GM21447 (cell line): Measurements from ENCODE around the gene TNS3.

Experiments
- ATAC-seq: cut with Tn5 transposase; IDR thresholded peaks from one replicate; pipeline ENCODE4 v1.9.1; 2021; ENCODE audit not compliant: unreplicated experiment

The TNS3 gene

DNA sequence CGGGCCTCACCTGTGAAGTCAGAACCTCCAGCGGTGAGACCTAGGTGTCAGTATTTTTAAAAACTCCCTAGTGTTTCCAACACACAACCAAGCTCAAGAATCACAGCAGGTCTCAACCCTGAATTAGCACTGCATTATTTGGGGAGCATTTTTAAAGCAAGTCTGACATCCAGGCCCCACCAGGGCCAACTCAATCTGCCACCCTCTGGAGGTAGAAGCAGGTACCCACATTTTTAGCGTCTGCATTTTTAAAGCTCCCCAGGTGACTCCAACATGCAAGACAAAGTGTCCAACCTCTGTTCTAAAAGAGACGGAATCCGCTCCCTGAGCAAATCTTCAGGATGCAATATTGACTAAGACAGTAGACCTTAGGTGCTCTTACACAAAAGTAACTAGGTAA is 225.7 kb downstream of the TNS3 start:
- ATAC-seq = no peak

DNA sequence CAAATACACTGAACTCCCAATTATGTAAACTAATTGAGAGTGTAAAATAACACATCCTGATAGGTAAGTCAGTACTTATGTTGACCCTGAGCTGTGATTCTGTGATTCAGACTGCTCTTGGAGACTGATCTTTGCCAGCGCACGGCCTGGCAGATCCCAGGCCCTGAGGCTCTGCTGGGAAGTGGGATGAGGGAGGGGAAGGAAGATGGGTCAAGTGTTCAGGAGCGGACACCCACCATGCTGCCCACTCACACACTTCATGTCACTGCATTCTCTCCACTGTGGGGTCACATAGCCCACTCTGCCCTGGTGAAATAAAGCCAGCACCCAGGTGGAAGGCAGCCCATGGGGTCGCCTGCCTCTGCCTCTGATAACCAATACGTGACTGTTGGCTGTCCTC is 226.2 kb downstream of the TNS3 start:
- ATAC-seq = no peak

DNA sequence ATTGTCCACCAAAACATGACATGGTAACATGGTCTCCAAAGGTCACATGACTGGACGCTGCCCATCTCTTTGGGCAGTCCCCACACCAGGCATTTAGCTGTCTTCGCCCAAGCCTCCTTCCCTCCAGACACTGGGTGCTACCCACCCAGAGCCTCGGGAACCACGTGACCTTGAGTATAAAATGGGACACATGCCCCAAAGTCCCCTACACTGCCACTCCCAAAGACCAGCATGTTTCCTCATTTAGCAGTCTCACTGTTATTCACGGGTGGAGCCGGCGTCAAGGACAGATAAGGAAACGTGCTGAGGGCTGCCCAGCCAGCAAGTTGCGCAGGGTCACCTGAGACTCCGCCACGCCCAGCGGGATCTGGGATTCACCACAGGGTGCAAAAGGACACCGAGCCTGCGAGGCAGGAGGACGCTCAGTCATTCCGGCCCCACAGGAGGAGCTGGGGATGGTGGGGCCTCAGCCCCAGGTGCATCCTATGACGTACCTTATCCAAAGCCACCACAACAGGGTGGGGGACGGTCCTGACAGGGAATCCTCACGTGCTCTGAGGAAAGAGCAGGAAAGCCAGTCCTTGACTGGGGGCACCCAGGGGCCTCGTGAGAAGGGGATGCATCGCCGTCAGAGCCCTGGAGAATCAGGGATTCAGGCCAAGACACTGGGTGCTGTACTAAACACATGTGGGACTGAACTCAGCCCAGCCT is 226.9 kb downstream of the TNS3 start:
- no peak for ATAC-seq

DNA sequence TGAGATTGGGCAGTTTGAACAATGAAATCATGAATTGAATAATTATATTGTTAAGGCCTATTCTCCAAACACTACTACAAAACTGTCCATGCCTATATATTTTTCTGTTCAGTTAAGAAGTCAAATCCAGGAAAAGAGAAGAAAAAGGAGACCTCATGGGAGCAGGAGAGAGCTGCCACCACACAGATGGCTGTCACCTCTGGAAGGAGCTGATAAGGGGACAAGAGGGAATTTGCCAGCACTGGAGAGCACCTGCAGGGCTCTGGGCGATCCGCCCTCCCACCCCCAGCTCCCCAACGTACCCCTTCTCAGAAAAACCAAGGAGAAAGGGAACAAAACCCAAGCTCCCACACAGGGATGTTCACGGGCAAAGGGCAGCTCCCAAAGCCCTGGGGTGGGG is 227.8 kb downstream of the TNS3 start:
- no peak for ATAC-seq

DNA sequence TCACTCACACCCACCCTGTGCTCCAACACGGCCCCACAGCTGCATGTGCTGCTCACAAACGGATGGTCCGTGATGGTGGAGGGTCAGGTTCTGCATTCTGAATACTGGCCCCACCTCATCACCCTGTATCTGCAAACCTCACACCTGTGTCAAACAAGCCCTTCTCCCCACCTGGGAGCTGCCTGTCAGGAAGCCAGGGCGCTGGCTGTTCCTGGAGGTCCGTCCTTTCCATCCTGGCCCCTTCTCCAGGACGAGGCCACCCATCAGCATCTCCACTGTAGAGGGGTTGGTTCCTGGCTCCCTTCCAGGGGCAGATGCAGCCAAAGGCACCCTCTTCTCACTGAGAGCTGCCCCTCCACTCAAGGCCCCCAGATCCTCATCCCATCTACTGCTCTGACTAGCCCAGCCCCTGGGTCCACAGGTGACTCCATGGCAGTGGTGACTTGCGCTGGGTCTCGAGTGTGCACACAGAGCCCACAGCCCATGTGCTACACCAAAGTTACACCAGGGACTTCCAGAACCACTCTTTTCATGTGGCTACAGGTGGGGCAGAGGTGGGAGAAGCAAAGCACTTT is 229.4 kb downstream of the TNS3 start:
- ATAC-seq = no peak

DNA sequence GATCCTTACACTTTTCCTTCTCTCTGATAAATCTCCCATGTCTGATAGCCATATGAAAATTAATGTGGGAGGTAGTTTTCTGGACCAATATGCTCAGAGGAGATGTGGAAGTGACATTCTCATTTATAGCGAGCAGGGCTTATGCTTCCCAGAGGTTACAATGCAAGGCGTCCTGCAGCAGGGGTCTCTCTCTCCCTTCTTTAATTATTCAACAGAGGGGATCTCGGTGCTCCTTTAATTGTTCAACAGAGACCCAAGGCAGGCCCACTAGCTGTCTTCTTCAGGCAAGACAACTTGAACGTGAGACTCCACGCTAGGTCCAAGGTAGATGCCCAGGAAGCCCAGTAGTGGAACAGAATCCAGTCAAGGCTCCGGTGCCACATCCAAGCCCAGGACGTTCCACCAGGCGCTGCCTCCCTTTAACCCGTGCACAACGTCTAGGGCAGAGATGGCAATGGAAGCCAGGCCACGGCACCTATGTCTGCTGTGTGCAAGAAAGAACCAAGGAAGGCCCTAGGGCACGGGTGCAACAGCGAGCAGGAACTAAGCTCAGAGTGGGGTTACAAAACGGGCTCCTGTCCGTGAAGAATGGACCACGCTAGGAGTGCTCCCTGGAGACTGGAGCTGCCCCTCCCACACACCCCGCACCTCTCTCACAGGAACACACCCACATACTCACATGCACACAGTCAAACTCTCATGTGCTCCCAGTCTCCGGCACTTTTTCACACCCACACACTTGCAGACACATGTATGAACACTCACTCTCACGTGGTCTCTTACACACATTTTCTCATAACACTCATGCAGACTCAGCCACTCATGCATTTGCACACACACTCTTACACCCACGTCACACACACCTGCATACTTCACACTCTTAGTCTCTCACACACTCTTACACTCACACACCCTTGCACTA is 230.4 kb downstream of the TNS3 start:
- no peak for ATAC-seq

DNA sequence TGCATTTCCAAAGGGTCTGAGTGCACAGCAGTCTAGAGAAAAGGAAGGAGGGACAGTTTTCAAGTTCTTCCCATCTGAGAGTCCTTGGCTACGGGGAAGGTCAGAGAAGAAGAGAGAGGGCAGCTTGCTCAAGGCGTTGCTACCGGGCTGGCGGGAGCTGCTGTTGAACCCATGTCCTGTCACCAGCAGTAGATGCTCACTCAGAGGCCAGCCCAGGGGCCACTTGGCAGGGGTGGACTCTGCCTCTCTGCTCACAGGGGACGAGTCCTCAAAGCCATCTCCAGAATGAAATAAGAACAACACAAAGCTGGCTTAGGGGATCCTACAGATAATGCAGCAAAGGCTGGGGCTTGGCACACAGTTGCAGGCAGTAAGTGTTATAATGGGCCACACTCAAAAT is 231.5 kb downstream of the TNS3 start:
- ATAC-seq = no peak

DNA sequence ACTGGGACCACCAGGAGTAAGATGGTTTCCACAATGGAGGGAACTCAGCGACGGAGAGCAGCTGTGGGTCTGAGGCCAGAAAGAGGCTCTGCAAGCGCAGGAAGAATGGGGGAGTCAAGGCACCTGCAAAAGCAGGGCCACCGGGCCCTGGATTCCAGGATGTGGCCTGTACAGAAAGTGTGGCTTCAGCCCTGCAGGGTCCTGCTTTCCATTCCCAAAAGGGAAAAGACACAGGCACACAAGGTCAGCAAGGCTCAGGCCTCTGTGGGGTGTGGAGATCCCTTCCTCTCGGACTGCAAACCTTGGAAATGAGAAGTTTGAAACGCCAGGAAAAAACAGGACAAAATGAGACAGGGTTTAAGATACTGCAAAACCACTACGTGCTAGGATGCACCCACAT is 232.5 kb downstream of the TNS3 start:
- ATAC-seq = no peak

DNA sequence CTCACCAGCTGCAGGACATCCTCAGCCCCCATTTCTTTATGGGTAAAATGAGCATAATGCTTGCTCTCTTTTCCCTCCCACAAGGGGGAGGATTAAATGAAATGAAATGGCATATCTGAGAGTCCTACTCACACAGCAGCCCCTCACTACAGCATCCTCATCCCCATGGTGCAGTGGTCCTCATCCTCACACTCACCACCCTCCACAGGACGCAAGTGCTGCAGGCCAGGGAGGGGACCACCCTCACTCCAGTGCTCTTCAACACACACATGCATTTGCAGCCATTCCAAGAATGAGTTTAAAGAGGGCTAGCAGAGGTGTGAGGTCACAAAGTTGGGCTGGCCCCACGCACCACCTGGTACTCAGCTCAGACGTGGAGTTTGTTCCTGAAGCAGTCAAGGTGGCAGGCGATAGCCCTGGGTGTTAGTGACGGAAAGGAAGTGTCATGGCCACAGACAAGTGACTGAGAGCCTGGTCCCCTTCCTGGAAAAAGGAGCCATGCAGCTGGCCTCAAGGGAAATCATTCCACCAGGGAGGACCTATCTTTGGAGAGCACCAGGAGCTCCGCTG is 234.0 kb downstream of the TNS3 start:
- ATAC-seq = no peak

DNA sequence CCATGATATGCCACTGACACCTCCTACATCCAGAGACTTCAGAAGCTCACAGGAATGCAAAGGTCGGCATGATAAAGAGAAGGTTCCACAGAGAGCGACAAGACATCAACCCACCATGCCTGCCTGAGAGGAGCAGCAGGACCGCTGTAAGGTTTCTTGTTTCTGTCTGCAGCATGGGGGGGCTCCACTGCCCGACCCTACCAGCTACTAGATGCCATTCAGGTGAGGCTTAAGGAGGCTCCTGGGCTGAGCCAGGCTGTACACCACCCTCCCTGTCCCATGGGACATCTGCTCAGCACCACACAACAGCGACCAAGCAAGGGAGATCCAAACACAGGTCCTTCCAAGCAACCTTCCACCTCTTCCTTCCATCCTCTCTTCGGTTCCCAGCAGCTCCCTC is 234.6 kb downstream of the TNS3 start:
- ATAC-seq = no peak

DNA sequence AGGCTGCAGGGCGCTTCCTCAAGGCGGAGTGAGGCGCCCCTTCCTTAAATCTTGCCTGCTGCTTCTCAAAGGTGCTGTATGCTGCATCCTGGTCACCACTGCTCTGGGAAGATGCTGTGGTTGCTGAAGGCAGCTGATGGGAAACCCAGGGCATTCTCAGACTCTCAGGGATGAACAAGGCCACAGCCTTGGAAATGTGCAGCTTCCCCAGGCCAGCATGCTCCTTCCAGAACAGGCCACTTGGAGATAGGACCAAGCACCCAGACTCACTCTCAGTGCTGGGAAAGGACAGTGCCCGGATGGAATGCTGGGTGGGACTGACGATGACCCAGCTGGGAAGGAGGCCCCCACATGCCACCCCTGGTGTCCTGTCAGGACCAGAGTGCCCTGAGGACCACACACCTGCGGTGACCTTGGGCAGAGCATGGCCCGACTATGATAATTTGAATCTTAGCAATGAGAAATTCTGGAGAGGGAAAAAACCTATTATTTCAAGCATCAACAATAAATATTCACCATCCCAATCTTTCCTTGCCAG is 235.5 kb downstream of the TNS3 start:
- no peak for ATAC-seq

DNA sequence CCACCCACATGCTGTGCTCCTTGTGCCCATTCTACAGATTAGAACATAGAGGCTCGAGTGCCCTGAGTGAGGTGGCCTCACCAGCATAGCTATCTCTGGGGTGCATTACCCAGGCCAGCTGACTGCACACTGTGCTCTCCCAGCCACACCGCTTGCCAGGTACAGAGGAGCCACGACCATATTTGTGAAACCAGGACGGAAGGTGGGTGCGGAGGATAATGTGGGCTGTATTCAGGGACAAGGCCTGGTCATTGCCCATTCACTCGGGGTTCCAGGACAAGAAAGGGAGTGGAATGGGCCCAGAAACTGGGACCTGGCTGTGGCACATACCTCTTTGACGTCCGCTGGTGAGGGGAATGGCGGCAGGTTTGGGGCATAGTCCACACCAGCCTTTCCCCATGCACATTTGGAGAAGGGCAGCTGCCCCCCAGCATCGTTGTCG is 236.0 kb downstream of the TNS3 start:
- no peak for ATAC-seq

DNA sequence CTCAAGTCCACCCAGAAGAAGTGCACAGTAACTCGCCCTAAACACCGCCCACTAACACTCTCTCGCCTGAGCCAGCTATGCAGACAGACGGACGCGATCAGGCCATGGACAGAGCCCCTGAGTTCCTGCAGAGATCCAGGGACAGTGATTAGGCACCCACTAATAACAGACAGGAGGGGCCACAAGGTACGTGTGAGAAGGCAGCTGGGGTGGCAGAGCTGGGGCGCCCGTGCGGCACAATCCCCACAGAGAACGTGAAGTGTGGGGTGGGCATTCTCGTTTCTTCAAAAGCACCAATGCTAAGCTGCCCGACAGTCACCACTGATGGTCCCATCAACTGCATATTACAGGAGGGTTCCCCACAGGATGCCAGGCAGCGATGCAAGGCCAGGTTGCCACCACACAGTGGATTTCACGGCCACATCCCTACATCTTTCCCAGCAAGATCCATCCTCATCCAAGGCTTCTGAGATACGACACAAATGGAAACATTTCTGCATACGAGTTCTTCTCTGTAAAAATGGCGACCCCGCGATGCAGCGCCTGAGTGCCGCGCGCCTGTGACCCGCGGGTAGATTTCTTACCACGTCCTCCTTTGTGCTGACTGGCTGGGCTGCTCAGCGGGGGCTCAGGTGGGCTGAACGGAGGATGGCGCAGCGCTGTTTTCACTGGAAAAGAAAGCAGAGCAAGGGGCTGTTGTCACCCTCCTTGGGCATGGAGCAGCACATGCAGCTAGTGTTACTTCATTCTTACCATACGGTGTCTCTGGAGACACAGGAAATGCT is 237.5 kb downstream of the TNS3 start:
- ATAC-seq = no peak

DNA sequence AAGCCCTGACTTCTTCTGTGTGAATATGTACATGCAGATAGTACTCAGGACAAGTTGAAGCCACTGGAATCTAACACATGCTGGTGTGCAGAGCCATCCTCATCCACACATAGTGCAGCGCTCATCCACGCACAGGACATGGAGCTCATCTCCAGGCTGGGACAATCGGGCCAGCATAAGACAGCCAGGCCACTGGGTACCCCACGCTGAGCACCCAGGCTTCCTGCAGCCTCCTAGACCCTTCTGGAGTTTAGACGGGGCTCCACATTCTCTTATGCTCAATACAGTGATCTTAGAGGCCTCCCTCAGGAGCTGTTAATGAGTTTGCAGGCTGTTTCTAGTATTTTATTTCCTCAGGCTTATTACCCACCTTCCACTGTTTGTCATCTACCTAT is 238.9 kb downstream of the TNS3 start:
- ATAC-seq = no peak

DNA sequence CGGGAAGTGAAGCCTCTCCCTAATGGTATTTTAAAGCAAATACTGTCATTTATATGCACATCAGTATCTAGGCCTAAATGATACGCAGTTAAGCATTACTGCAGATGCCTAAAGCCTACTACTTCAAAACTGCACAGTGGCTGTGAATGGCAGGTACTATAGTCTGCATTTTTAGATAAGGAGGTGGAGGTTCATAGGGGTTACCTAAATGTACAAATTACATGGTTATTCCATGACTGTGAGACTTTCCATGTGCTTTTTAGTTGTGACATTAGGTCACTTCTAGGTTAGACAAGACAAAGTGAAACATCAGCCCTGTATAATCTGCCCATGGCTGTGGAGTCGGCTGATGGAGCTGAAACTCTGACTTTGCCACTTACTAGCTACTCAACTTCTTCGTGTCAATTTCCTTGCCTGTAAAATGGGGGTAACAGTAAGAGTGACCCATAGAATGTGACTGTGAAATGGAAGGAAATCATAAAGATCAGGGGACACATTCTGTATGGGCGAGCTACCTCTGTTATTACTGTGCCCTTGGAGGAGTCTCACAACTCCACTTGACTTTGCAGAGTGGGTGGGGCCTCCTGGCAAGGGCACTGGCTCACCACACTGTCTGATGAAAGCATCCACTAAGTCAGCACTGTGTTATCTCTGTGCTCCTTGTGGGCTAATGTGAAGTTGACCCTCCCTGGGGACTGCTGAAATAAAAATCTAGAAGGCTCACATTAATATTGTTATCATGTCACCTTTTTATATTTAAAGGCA is 239.4 kb downstream of the TNS3 start:
- ATAC-seq = no peak

DNA sequence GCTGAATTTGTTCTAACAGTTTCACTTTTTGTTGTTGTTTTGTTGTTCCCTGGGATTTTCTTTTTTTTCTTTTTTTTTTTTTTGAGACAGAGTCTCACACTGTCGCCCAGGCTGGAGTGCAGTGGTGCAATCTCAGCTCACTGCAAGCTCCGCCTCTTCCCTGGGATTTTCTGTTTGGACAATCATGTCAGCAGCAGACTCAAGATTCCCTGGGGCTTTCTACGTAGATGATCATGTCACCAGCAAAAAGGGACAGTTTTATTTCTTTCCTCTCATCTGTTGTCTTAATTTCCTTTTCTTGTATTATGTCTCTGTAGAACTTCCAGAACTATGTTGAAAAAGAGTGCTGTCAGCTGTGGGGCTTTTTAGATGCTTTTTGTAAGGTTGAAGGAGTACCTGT is 241.4 kb downstream of the TNS3 start:
- ATAC-seq = no peak

DNA sequence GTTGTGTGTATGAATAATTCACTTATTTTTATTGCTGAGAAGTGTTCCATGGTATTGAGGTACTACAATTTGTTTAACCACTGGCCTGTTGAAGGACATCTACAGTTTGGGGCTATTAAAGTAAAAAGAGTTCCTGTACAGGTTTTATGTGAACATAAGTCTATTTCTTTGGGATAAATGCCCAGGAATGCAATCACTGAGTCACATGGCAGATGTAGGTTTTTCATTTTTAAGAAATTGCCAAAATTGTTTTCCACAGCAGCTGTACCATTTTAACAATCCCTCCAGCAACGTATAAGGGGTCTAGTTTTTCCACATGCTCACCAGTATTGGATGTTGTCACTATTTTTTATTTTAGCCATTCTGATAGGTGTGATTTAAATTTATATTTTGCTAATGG is 243.9 kb downstream of the TNS3 start:
- ATAC-seq = no peak

DNA sequence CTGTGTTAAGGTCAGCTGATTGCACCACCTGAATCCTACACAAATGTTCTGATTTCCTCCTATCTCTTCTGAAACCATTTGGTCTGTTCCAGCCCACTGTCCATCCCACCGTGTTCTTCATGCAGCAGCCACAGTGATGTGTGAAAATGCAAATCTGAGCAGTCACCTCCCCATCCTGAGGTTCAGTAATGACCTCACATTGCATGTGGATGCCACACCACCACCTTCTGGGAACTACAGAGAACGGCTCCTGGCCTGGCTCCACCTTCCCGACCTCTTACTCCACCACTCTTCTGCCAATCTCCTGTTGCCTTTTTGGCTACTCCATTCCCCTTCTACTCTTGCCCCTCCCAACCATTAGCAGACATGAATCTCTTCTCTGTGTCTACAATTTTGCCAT is 244.4 kb downstream of the TNS3 start:
- ATAC-seq = peak; percentile 75

DNA sequence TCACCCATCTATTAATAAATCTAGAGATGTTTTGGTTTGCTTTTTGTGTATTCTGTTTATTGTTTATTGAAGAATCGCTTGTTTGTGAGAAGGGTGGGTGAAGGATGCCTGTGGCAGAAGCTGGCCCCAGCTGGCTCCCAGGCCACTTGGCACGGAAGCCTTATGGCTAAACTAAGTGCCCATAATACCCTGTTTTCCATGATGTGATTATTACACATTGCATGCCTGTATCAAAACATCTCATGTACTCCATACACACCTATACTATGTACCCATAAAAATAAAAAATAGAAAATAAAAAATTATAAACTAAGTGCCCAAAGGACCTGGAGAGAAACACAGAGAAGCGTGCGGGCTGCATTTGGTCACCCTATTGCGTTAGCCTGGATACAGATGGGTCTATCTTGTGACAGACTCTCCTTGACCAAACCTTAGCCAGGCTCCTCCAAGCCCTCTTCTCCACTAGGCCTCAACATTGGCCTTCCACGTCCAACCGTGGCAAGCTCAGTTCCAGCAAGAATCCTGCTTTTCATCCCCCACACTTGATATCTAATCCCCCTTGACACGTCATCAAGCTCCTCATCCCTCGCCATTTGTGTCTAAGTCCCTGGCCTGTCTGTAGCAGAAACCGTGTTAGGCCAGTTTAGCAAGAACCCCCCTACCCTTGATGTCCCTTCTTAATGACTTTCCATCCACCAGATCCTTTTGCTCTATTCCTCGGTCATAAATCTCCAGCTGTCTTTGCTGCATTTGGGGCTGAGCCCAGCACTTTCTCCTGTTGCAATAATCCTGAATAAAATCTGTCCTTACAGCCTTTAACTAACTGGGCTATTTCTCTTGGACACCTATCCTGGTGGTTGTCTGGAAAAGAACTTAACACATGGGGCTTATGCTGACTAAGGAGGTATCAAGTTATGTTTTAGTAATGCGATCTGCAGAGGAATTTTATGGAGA is 245.2 kb downstream of the TNS3 start:
- no peak for ATAC-seq
